H1 (cell line): ENCODE data around the gene TMEM63A. TPM values are rescaled to one million over a fixed set of nuclear protein-coding genes. Genes with fewer than 3 reads are reported as not detected.

Source experiments
- CTCF ChIA-PET: fragments of 300-600 bp; sonication (Branson Sonifier 250); formaldehyde crosslinking; loops from one replicate; lab custom pipeline; 2021; ENCODE audit not compliant: partially characterized antibody; lab: Charles Lee
- POLR2A ChIA-PET: fragments of 300-600 bp; sonication (Branson Sonifier 250); formaldehyde crosslinking; loops from one replicate; lab custom pipeline; 2021; ENCODE audit warnings: inconsistent platforms; ENCODE audit not compliant: partially characterized antibody; lab: Charles Lee
- DNase-seq, 2 experiments: peaks; one replicate each; pipeline versions ENCODE4 v3.0.0 to v3.0.0-alpha.2; 2010 to 2022; ENCODE audit warnings: low spot score in 2 of 2, low read depth in 1 of 2, mixed read lengths in 1 of 2
- FAIRE-seq: peaks from 2 replicates; lab custom pipeline; 2011; peaks lifted over from hg19 to GRCh38; lab: Jason Lieb, UNC
- H2AFZ ChIP-seq: 2 replicates; pipeline ENCODE4 v1.8.1; 2012; ENCODE audit warnings: low read length, inconsistent platforms
- H2AK5ac ChIP-seq: 2 replicates; pipeline ENCODE4 v1.6.1; 2013; ENCODE audit warnings: low read depth, low read length
- H2BK120ac ChIP-seq: replicated peaks from 2 replicates; pipeline ENCODE3; 2013; ENCODE audit warnings: low read depth, low read length, inconsistent platforms
- H2BK12ac ChIP-seq: 2 replicates; pipeline ENCODE4 v1.6.1; 2013; ENCODE audit warnings: low read depth, low read length
- H2BK15ac ChIP-seq: 2 replicates; pipeline ENCODE4 v1.6.1; 2013; ENCODE audit warnings: low read length
- H2BK20ac ChIP-seq: 2 replicates; pipeline ENCODE4 v1.6.1; 2013; ENCODE audit warnings: low read length
- H2BK5ac ChIP-seq: 2 replicates; pipeline ENCODE4 v1.6.1; 2013; ENCODE audit warnings: low read depth, low read length
- H3K14ac ChIP-seq: 2 replicates; pipeline ENCODE4 v1.6.1; 2013; ENCODE audit warnings: inconsistent platforms; ENCODE audit not compliant: insufficient read length
- H3K18ac ChIP-seq: 2 replicates; pipeline ENCODE4 v1.6.1; 2013; ENCODE audit warnings: low read length; ENCODE audit errors: extremely low read depth
- H3K23ac ChIP-seq: 2 replicates; pipeline ENCODE4 v1.6.1; 2013; ENCODE audit warnings: inconsistent platforms; ENCODE audit not compliant: insufficient read length
- H3K23me2 ChIP-seq: 2 replicates; pipeline ENCODE4 v1.6.1; 2013; ENCODE audit warnings: low read depth, low read length
- H3K27ac ChIP-seq: 2 replicates; pipeline ENCODE4 v1.6.1; 2011; ENCODE audit warnings: low read depth, low read length, inconsistent platforms
- H3K27me3 ChIP-seq, 4 experiments: replicated peaks in 1 of 4; 1 replicate in 1 of 4; 2 replicates in 3 of 4; pipeline versions ENCODE4 v1.6.1 to v1.8.1; 2011 to 2013; ENCODE audit warnings: low read length in 3 of 4, mild to moderate bottlenecking in 3 of 4, inconsistent platforms in 2 of 4, mixed read lengths in 2 of 4, moderate library complexity in 1 of 4; ENCODE audit not compliant: control insufficient read depth in 3 of 4, insufficient read depth in 3 of 4; ENCODE audit errors: extremely low read depth in 1 of 4
- H3K36me3 ChIP-seq, 4 experiments: 2 replicates each; pipeline versions ENCODE4 v1.6.1 to v1.8.1; 2011 to 2013; ENCODE audit warnings: mild to moderate bottlenecking in 4 of 4, low read length in 3 of 4, moderate library complexity in 2 of 4, control low read depth in 1 of 4, inconsistent platforms in 1 of 4; ENCODE audit not compliant: insufficient read depth in 4 of 4, control insufficient read depth in 2 of 4
- H3K4ac ChIP-seq: replicated peaks from 2 replicates; pipeline ENCODE3; 2013; ENCODE audit warnings: low read length, low read depth, mixed read lengths, inconsistent platforms; ENCODE audit not compliant: insufficient read length
- H3K4me1 ChIP-seq, 4 experiments: replicated peaks in 1 of 4; 1 replicate in 1 of 4; 2 replicates in 3 of 4; pipeline versions ENCODE4 v1.6.1 to v1.8.1; 2011 to 2013; ENCODE audit warnings: low read length in 3 of 4, inconsistent platforms in 2 of 4, mixed read lengths in 1 of 4; ENCODE audit not compliant: insufficient read depth in 4 of 4, control insufficient read depth in 3 of 4
- H3K4me2 ChIP-seq, 2 experiments: 2 replicates each; pipeline versions ENCODE4 v1.6.1 to v1.8.1; 2011 to 2013; ENCODE audit warnings: low read depth in 2 of 2, low read length in 2 of 2, control low read depth in 1 of 2, inconsistent platforms in 1 of 2, mild to moderate bottlenecking in 1 of 2; ENCODE audit not compliant: insufficient read depth in 1 of 2
- H3K4me3 ChIP-seq, 4 experiments: fragments of 200-600, 300-600 bp in 1 of 4; sonication (generic), shearing (Covaris generic), sonication (Bioruptor Twin) in 1 of 4; 2 replicates each; pipeline versions ENCODE4 v1.5.1 to v1.8.1; 2011 to 2016; ENCODE audit warnings: low read length in 4 of 4, low read depth in 3 of 4, control low read depth in 2 of 4, inconsistent platforms in 2 of 4, mild to moderate bottlenecking in 2 of 4, mixed read lengths in 1 of 4, moderate library complexity in 1 of 4; ENCODE audit not compliant: insufficient read depth in 2 of 4; ENCODE audit errors: extremely low read depth in 1 of 4
- H3K56ac ChIP-seq: replicated peaks from 2 replicates; pipeline ENCODE3; 2013; ENCODE audit warnings: low read depth, mild to moderate bottlenecking, mixed read lengths, low read length, inconsistent platforms; ENCODE audit not compliant: insufficient read length
- H3K79me1 ChIP-seq: 2 replicates; pipeline ENCODE4 v1.6.1; 2013; ENCODE audit warnings: low read depth, low read length, control low read depth
- H3K79me2 ChIP-seq, 2 experiments: 2 replicates each; pipeline versions ENCODE4 v1.6.1 to v1.8.1; 2012 to 2013; ENCODE audit warnings: low read length in 2 of 2, mild to moderate bottlenecking in 2 of 2, inconsistent platforms in 1 of 2; ENCODE audit not compliant: insufficient read depth in 2 of 2, control insufficient read depth in 1 of 2
- H3K9ac ChIP-seq, 4 experiments: replicated peaks in 1 of 4; 1 replicate in 1 of 4; 2 replicates in 3 of 4; pipeline versions ENCODE4 v1.6.1 to v1.8.1; 2011 to 2013; ENCODE audit warnings: low read depth in 3 of 4, low read length in 3 of 4, control low read depth in 2 of 4, mild to moderate bottlenecking in 2 of 4, moderate library complexity in 2 of 4, inconsistent platforms in 1 of 4; ENCODE audit errors: extremely low read depth in 1 of 4
- H3K9me3 ChIP-seq, 2 experiments: 2 replicates each; pipeline versions ENCODE4 v1.6.1 to v1.8.1; 2012 to 2013; ENCODE audit warnings: mild to moderate bottlenecking in 2 of 2, moderate library complexity in 2 of 2, control low read depth in 1 of 2, inconsistent platforms in 1 of 2, low read depth in 1 of 2, low read length in 1 of 2, mixed read lengths in 1 of 2; ENCODE audit not compliant: insufficient read depth in 2 of 2
- H4K20me1 ChIP-seq, 2 experiments: replicated peaks in 1 of 2; 2 replicates each; pipeline versions ENCODE3 to v1.8.1; 2011 to 2013; ENCODE audit warnings: inconsistent platforms in 2 of 2, low read length in 2 of 2, mild to moderate bottlenecking in 1 of 2; ENCODE audit not compliant: insufficient read depth in 2 of 2, control insufficient read depth in 1 of 2
- H4K5ac ChIP-seq: 2 replicates; pipeline ENCODE4 v1.6.1; 2013; ENCODE audit warnings: low read length, low read depth, mixed read lengths, inconsistent platforms; ENCODE audit not compliant: insufficient read length
- H4K8ac ChIP-seq: 2 replicates; pipeline ENCODE4 v1.8.0; 2013; ENCODE audit warnings: mild to moderate bottlenecking, moderate library complexity, low read length, inconsistent platforms; ENCODE audit not compliant: insufficient read depth; ENCODE audit errors: extremely low read depth
- H4K91ac ChIP-seq: replicated peaks from 2 replicates; pipeline ENCODE3; 2013; ENCODE audit warnings: low read length, mixed read lengths, inconsistent platforms; ENCODE audit not compliant: insufficient read length
- CEBPB ChIP-seq: IDR thresholded peaks from 2 replicates; pipeline ENCODE4 v1.6.1; 2012; ENCODE audit warnings: low read depth, low read length
- RXRA ChIP-seq: IDR thresholded peaks from 2 replicates; pipeline ENCODE4 v1.6.1; 2011; ENCODE audit warnings: low read depth, mild to moderate bottlenecking, low read length, moderate library complexity; ENCODE audit not compliant: insufficient read depth
- WGBS, 2 experiments: shearing (Covaris generic) in 1 of 2; methylation state at CpG; one replicate each; pipeline versions ENCODE4 v1.1.6 to v1.1.7; 2013 to 2015; ENCODE audit warnings: low lambda C conversion rate in 2 of 2, mixed read lengths in 2 of 2, inconsistent platforms in 1 of 2, low coverage in 1 of 2, missing lambda C conversion rate in 1 of 2; ENCODE audit not compliant: insufficient replicate concordance in 2 of 2, insufficient coverage in 1 of 2, insufficient read length in 1 of 2; ENCODE audit errors: extremely low coverage in 1 of 2, missing lambda C conversion rate in 1 of 2; 5-methylcytosine and 5-hydroxymethylcytosine counted together
- polyA plus RNA-seq, 7 experiments: library from polyadenylated mRNA; depleted of rRNA in 3 of 7; stranded (reverse) in 5 of 7; unstranded in 2 of 7; fragments of >200 nt in 5 of 7; fragments of 200-250 nt in 2 of 7; gene quantifications; 1 replicate in 5 of 7; 2 replicates in 1 of 7; 4 replicates in 1 of 7; pipeline versions ENCODE4 v1.2.1 to v1.2.3, GENCODE V29; 2011 to 2013; ENCODE audit warnings: missing spikeins in 2 of 7, mixed read lengths in 2 of 7
- total RNA-seq: library from RNA; stranded (reverse); fragmentation: NEBNext Ultra II Directional; extraction: Animal tissue kit (Norgen Biotek cat#: 25700); gene quantifications from 2 replicates; pipeline ENCODE4 v1.2.1, GENCODE V29; 2021

The TMEM63A gene
- total and polyA plus RNA-seq, 2 of the 8 experiments (the other 6 are each of a cell fraction or from before 2014, with no cell fraction given): 26.1 to 55.4 TPM

DNA sequence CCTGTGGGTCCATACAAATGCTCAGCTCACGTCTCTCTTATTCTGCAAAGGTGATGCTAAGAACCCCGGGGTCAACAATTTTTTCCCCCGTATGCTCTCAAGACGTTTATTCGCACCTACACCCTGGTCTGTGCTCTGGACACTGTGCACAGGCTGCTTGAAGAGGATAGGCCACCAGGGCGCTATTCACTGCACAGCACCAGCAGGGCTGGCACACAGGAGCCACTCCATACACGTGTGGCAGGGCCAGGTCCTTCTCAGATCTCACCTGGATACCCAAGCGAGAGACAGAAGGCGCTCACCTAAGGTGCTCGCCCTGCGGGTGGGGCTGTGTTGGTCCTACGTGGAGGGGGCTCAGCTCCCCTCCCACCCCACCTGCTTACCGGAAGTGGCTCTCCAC lies 16.7 kb downstream of the TMEM63A start:
- H3K4ac ChIP-seq: no peak overlapping the region
- H2BK15ac ChIP-seq: no peak overlapping the region
- H2AK5ac ChIP-seq: no peak overlapping the region
- TF ChIP-seq RXRA: no peak
- no peak for TF ChIP-seq CEBPB
- no peak overlapping the region for H2BK5ac ChIP-seq
- no peak overlapping the region for H4K5ac ChIP-seq
- H2BK120ac ChIP-seq: no peak overlapping the region
- no peak overlapping the region for H4K91ac ChIP-seq
- H3K18ac ChIP-seq: no peak overlapping the region
- H3K4me1 ChIP-seq: no peaks in the 10 kb centered on the region
- no peaks in the 10 kb centered on the region for H3K27me3 ChIP-seq
- no peaks in the 10 kb centered on the region for H3K23me2 ChIP-seq
- DNase-seq (no peak), FAIRE-seq (no peak)
- H3K9ac ChIP-seq: no peak overlapping the region
- ChIA-PET CTCF (interaction anchor here (1.0 to 2.3 kb wide), 6 partner anchors 11 to 103 kb away, joined by 3 to 13 read pairs (median 6); no protein-coding TSS in a partner anchor), POLR2A (interaction anchor here (1.4 to 1.6 kb wide), 4 partner anchors 12 to 55 kb away, joined by 3 to 4 read pairs (median 4); partner anchors contain the start of gene EPHX1)
- H3K4me2 ChIP-seq: no peak overlapping the region
- no peak overlapping the region for H3K4me3 ChIP-seq
- H3K79me2 ChIP-seq: no peaks in the 10 kb centered on the region
- no peak overlapping the region for H3K56ac ChIP-seq
- H3K27ac ChIP-seq: no peak overlapping the region
- H4K20me1 ChIP-seq: peaks cover 0 to 4% of the 10 kb centered on the region in 2 experiments
- H3K79me1 ChIP-seq: no peaks in the 10 kb centered on the region
- H4K8ac ChIP-seq: no peak overlapping the region
- WGBS, 2 experiments: 92% methylated on average over 13 of the region's 13 CpGs; no CpG with 5 or more reads in 1 of the 2 experiments
- H3K9me3 ChIP-seq: no peaks in the 10 kb centered on the region
- H2AFZ ChIP-seq: no peak overlapping the region
- no peak overlapping the region for H3K23ac ChIP-seq
- H2BK20ac ChIP-seq: no peak overlapping the region
- H3K36me3 ChIP-seq: peaks cover 7 to 29% (median 16%) of the 10 kb centered on the region in 4 experiments
- H3K14ac ChIP-seq: no peak overlapping the region
- H2BK12ac ChIP-seq: no peak overlapping the region
